Activated CD4-positive, alpha-beta T cell treated with anti-CD3 and anti-CD28 coated beads for 4 hours (primary cell): ENCODE data around the gene PRRG2.

Experiments
- DNase-seq, 2 donors: peaks; one replicate each; pipeline ENCODE4 v3.0.0-alpha.2; 2020

The PRRG2 gene

DNA sequence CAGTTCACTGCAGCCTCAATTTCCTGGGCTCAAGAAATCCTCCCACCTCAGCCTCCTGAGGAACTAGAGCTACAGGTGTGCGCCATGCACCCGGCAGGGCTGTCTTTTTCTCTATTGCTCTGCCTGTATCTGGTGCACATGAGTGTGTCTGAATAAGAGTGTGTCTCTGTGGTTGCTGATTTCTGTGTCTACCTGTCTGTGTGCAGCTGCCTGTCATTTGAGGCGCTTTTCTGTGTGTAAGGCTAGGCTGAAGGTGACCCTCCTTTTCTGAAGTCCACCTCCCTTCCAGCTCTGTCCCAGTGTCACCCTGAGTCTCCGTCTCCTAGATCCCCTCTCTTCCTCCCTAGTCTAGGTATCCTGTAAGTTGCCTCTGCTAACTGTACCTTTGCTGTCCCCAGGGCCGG is 8.4 kb downstream of the PRRG2 start:
- no peak for DNase-seq

DNA sequence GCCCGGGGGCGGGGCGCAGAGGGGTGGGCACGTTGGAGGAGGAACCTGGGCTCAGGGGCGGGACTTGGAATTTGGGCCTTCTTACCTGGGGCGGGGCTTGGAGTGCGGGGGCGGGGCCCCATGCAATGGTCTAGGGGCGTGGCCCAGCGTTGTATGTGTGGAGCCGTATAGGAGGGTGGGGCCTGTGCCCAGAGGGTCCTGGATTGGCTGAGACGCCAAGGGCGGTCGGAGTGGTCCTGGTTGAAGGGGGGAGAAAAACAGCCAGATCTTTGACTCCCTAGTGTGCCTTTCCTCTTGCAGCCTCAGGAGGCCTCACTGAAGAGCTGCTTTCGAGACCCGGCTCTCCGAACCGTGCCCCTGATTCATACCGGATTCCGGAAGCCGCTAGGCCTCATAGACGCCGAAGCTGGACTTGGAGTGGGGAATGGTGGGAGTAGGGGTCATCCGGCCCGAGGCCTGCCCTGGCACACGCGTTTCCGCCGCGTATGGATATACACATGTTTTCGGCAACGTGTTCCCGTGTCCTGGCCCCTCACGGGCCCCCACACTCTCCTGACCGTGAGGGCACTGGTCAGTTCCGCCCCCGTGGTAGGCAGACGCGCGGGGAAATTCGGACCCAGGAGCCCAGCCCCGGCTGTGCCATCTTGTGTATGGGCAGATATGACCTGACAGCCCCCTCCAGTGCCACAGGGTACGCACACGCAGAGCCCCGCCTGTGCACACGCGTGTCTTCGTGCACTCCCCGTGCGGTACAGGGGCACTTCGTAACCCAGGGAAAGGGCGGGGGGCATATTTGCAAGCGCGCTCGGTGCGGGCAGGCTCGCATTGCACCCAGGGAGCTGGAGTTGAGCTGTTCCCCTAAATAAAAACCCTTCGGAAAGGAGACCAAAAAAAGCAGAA is 9.2 kb downstream of the PRRG2 start:
- DNase-seq = peak; percentile 93 to 96

DNA sequence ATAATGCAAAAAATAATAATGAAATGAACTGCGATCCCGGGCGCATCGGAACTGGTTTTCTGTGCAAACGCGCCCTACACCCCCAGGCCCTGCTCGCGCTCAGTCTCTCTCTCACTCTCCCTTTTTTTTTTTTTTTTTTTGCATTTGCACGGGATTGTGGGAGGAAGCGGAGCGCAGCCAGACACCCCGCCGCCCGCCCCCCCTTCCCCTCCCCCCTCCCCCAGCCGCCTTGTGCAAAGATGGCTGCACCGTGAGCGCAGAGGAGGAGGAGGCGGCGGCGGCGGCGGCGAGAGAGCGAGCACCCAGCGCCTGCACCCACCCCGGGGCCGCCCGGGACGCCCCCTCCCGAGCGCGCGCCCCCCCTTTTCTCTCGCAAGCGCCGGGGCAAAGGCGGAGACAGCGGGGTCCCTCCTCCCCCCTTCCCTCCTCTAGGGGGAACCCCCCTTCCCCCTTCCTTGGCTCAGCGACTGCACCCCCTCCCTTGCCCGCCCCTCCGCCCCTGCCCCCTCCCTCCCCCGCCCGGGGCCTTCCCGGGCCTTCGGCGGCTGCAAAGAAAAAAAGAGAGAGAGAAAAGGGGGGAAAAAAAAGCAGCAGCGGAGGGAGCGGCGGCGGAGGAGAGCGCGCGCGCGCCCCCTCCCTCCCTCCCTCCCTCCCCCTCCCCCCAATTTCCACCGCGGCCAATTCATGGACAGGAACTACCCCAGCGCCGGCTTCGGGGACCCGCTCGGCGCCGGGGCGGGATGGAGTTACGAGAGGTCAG is 10.0 kb downstream of the PRRG2 start, which contains the start of gene PRR12:
TSS of gene PRR12 (plus strand) at position 212 of the 760 bp plus-strand sequence. CDS start at position 685, 473 bp downstream.
- DNase-seq = peak; percentile 72 to 78

DNA sequence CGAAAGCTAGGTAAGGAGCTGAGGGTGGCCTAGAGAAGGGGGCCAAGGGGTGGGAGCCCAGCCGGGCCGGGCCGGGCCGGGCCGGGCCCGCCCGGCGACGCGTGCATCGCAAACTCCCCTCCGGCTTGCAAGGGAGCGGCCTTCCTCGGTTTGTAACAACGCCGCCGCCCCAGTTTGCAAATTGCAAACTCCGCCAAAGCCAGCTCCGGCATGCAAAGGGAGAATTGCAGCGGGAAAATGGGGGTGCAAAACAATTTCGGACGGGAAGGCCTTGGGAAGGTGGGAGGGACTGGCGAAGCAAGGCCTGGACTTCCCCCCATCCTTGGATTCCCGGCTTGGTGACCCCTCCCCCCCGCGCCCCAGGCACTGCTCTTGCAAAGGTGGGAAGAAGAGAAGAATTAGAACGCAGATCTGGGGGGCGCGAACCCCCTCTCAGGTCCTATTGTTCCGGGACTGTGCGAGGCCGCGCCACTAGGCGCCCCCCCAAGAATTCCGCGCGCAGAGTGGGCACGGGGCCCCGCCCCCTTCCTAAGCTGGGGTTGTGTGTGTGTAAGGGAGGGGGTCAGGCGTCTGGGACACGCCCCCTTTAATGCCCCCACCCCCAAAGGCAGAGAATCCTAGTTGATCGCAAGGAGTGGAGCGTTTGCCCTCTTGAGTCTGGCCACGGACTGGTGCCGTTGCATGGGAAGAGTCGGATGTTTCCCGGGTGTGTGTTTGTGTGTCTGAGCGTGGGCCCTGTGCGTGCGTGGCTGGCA is 10.8 kb downstream of the PRRG2 start:
- DNase-seq = peak; percentile 33

DNA sequence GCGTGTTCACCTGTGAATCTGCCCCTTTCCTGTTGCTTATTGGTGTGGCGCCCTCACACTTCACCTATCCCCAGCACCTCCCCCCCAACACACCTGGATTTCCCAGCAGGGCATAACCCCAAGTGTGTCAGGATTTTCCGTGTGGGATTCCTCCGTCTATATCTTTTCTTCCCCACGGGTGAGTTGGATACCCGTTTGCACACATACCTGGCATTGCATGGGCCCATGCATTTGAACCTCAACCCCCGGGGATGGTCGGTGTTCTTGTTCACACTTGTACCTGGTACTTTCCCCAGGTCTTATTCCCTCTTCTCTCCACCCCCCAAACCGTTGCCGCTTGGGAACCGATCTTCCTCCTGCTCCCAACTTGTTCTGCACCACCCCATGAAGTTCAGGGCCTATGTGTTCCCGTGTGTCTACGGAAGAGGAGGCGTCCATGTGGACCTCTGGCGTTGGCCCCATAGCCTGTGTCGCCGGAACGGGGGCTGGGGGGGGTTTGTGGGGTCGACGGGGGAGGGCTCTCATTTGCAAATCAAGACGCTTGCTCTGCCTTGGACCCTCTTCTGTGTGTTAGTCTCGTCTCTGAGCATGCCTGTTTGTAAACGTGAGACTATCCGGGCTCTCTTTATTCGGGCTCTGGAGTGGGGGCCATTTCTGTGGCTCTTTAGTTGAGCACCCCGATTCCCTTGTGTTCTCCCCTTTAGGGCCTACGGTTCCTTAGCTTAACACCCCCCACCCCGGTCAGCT is 11.5 kb downstream of the PRRG2 start:
- no peak for DNase-seq

DNA sequence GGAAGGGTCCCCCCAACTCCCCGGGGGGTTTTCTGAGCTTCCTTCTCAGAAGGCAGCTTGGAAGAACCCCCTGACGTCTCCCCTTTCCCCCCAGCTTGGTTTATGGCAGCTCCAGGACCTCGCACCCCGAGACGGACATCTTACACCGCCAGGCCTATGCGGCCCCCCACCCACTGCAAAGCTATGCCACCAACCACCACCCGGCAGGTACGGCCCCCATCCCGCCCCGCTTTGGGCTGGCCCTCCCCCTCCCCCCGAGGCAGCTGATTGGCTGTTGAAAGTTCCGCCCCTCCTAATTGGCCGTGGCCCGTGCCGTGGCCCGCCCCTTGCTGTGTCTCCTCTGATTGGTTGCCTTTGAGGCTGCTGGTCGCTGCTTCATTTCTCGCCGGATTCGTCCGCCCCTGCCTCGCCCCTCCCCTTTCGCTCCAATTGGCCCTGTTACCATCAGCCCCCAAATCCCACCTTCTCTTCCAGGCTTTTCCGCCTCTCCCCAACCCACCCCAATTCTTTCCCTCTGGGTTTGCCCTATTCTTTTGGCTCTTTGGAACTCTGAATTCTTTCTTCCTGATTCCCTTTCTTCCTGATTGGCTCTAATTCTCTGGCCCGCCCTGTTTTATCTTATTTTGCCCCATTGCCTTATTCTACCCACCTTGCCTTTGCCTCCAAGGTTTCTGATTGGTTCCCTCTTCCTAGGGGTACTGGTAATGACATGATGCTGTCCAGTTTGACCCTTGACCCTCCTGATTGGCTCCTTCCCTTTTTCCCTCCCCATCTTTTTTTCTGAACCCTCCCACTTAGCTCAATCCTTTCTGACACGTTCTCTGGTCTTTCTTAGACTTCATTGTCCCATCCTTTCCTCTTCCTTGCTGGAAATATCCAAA is 12.4 kb downstream of the PRRG2 start:
- peak; percentile 92 for DNase-seq

DNA sequence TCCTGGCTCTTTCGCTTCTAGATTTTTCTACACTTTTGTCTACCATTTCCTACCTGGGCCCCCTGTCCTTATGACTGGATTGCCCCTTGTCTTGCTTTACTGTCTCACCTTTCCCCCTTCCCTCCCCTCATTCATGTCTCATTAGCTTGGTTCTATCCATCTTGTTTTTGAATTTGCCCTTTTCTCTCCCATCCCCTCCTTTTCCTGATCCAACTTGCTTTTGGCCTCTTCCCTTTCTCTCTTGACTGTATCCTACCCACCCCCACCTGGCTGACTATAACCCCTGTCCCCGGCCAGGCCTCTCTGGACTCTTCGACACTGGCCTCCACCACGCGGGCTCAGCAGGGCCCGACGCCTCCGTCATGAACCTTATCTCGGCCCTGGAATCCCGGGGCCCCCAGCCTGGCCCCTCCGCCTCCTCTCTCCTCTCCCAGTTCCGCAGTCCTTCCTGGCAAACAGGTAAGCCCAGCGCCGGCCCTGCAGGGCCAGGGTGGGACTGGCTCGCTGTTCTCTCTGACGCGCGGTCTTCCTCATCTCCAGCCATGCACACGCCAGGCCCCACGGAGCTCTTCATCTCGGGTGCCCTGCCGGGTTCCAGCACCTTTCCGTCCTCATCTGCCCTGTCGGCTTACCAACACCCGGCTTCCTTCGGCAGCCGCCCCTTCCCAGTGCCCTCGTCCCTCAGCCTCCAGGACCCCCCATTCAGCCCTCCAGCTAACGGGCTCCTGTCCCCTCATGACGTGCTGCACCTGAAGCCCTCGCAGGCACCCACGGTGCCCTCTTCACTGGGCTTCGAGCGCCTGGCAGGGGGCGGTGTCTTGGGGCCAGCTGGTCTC is 13.3 kb downstream of the PRRG2 start:
- no peak for DNase-seq

DNA sequence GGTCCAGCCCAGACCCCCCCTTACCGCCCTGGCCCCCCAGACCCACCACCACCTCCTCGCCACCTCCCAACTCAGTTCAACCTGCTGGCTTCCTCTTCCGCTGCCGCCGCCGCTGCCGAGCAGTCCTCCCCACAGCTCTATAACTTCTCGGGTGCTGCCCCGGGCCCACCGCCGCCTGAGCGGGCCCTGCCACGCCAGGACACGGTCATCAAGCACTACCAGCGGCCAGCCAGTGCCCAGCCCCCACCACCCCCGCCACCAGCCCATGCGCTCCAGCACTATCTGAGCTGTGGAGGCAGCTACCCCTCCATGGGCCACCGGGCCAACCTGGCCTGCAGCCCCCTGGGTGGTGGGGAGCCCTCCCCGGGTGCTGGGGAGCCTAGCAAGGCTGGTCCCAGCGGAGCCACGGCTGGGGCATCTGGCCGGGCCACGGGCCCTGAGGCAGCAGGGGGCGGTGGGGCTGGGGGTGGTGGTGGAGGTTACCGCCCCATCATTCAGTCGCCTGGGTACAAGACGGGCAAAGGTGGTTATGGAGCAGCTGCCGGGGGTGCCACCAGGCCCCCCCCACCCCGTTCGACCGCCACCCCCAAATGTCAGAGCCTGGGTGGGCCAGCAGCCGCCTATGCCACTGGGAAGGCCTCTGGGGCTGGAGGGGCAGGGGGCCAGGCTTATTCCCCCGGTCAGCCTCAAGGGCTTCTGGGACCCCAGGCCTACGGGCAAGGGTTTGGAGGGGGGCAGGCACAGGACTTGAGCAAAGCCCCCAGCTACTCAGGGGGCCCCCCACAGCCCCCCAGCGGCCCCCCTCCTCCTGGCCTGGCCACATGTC is 14.1 kb downstream of the PRRG2 start:
- no peak for DNase-seq

DNA sequence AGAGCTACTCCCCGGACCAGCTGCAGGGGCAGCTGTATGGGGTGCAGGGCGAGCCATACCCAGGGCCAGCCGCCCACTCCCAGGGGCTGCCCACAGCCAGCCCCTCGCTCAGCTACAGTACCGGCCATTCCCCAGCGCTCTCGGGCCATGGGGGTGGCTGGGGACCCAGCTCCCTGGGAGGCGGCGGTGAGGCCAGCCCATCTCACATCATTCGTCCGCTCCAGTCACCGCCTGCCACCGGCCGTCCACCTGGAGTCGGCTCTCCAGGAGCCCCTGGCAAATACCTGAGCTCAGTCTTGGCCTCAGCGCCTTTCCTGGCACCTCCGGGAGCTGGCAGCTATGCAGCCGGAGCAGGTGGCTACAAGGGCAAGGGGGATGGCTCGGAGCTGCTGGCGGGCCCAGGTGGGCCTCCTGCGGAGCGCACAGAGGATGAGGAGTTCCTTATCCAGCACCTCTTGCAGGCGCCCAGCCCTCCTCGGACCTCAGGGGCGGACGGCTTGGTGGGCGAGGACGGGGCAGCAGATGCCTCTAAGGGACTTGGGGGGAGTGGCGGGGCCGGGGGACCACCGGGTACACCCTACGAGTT is 14.8 kb downstream of the PRRG2 start:
- no peak for DNase-seq

DNA sequence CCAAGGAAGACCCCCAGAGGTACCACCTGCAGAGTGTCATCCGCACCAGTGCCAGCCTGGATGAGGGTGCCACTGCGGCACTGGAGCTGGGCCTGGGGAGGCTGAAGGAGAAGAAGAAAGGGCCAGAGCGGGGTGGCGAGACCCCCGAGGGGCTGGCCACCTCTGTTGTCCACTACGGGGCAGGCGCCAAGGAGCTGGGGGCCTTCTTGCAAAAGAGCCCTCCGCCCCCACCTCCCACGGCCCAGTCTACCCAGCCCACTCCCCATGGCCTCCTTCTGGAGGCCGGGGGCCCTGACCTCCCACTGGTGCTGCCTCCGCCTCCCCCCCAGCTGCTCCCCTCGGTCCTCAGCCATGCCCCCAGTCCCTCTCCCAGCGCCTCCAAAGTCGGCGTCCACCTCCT is 15.3 kb downstream of the PRRG2 start:
- DNase-seq = no peak

DNA sequence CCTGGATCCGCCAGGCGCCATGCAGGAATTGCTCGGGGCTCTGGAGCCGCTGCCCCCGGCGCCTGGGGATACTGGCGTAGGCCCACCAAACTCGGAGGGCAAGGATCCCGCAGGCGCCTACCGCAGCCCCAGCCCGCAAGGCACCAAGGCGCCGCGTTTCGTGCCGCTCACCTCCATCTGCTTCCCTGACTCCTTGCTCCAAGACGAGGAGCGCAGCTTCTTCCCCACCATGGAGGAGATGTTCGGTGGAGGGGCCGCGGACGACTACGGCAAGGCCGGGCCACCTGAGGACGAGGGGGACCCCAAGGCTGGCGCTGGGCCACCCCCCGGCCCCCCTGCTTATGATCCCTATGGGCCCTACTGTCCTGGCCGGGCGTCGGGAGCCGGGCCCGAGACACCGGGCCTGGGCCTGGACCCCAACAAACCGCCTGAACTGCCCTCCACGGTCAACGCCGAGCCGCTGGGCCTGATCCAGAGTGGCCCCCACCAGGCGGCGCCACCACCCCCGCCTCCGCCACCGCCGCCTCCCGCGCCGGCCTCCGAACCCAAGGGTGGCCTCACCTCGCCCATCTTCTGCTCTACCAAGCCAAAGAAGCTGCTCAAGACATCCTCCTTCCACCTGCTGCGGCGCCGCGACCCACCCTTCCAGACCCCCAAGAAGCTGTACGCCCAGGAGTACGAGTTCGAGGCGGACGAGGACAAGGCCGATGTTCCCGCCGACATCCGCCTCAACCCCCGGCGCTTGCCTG is 16.0 kb downstream of the PRRG2 start:
- no peak for DNase-seq

DNA sequence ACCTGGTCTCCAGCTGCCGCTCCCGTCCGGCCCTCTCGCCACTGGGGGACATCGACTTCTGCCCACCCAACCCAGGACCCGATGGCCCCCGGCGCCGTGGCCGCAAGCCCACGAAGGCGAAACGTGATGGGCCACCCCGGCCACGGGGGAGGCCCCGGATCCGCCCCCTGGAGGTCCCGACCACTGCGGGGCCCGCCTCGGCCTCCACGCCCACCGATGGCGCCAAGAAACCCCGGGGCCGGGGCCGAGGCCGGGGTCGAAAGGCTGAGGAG is 16.5 kb downstream of the PRRG2 start:
- no peak for DNase-seq

DNA sequence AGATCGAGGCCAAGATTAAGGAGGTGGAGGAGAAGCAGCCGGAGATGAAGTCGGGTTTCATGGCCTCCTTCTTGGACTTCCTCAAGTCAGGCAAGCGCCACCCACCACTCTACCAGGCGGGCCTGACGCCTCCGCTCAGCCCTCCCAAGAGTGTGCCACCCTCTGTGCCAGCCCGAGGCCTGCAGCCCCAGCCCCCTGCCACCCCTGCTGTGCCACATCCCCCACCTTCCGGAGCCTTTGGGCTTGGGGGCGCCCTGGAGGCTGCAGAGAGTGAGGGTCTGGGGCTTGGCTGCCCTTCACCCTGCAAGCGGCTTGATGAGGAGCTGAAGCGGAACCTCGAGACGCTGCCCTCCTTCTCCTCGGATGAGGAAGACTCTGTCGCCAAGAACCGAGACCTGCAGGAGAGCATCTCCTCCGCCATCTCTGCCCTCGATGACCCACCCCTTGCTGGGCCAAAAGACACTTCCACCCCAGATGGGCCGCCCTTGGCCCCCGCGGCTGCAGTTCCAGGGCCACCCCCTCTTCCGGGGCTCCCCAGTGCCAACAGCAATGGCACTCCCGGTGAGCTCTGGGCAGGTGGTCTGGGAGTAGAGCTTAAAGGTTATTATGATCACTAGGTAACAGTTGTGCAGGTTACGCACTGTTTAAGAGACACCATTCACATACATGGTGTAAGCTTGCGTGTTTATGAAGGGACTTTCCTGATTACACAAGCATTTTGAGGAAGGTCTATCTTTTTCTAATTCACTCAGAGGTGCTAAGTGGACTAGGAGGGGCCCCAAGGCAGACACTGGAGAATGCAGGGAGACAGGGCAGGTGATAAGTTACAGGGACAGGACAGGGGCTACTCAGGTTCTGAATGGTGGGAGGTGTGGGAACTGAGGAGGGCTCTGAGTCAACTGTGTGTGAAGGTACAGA is 18.5 kb downstream of the PRRG2 start:
- DNase-seq = no peak

DNA sequence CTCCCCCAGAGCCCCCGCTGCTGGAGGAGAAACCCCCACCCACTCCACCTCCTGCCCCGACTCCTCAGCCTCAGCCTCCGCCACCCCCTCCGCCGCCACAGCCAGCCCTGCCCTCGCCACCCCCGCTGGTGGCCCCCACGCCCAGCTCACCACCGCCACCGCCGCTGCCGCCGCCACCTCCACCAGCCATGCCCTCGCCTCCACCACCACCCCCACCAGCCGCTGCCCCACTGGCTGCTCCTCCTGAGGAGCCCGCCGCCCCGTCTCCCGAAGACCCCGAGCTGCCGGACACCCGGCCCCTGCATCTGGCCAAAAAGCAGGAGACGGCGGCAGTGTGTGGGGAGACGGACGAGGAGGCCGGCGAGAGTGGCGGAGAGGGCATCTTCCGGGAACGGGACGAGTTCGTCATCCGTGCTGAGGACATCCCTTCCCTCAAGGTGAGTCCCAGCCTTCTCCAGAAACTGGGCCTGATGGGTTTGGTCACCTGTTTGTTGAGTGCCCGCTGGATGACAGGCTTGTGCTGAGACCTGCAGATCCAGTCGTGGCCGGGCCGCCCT is 20.4 kb downstream of the PRRG2 start:
- DNase-seq = no peak

DNA sequence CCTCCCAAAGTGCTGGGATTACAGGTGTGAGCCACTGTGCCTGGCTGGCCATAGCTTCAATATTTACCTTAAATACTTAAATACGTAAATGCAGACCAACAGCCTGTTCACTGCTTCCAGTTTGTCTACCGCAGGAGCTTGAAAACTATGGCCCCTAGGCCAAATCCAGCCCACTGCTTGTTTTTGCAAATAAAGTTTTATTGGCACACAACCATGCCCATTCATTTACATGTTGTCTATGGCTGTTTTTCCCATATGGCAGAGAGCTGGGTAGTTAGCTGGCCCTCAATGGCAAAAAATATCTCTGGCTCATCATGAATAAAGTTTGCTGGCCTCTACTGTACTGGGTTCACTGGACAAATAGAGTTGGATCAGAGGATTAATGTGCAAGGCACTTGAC is 21.7 kb downstream of the PRRG2 start:
- no peak for DNase-seq

DNA sequence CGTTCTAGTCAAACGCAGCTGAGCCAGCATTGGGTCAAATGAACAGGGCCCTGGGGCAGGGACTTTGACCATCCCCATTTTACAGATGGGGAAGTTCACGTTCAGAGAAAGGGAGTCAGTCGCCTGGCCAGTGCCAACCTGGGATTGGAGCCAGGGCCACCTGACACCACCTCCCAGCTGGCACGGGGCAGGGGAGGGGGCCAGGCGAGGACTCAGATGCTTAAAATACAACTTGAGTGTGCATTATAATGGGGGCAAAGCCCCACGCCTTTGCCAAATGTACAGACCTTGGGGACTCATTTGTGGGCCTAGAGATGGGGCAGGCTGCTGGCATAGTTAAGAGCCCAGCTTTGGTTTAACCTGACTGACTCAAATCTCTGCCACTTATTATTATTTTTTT is 24.5 kb downstream of the PRRG2 start:
- DNase-seq = no peak

DNA sequence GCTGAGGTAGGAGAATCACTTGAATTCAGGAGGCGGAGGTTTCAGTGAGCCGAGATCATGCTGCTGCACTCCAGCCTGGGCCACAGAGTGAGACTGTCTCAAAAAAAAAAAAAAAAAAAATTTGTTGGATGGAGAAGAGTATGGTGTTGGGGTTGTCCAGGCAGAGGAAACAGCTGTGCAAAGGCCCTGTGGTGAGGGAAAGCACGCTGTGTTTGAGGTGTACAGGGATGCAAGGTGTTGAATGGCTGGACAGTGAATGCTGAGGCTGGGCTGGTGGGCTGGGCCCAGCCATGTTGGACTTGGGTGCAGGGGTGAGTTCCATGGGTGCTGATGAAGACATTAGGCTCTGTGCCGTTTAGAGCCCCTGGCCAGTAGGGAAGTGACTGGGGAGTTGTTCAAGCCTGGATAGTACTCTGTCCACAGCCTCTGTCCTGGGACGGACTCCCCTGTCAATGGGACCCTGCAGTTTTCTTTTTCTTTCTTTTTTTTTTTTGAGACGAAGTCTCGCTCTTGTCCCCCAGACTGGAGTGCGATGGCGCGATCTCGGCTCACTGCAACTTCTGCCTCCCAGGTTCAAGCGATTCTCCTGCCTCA is 28.5 kb downstream of the PRRG2 start:
- no peak for DNase-seq
